HG02571 (cell line): ENCODE measurements around the gene ABCD4.
"Not testable (repeated sequence)": the region's sequence is repeated elsewhere in the genome, so short reads cannot be mapped to it uniquely, and the experiment has no call there.

Source experiments
- ATAC-seq: cut with Tn5 transposase; IDR thresholded peaks from one replicate; pipeline ENCODE4 v1.9.1; 2021; ENCODE audit warnings: mild to moderate bottlenecking, moderate library complexity; ENCODE audit not compliant: unreplicated experiment

The ABCD4 gene

DNA sequence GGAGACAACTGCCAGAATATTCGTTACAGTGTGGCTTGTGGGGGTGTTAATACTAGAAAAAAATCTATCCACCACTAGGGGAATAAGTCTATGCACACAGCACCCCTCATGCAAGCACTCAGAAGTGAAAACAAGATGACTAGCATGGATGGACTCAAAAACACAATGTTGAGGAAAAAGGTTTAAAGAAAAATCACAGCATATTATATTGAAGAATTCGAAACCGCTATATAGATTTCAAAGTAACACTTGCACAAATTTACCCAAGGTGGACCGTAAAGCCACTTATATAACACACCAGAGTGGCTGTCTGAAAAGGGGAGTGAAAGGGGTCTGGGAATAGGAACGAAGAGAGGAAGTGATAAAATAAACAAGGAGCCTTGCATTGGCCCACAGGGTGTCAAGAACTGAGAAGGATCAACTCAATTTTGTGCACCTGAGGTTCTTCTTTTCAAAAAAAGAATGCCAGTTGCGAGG is 544 bp downstream of the ABCD4 start:
- ATAC-seq: no peak

GRCh38 chr14:74301594-74302151 is 1.1 kb downstream of the ABCD4 start:
- no peak for ATAC-seq

GRCh38 chr14:74299061-74299545 is 3.6 kb downstream of the ABCD4 start:
- ATAC-seq: no peak

- ATAC-seq: no peak
Measured at GRCh38 chr14:74297986-74298385, 4.7 kb downstream of the ABCD4 start.

- ATAC-seq: no peak
Measured at GRCh38 chr14:74296037-74296467, 6.7 kb downstream of the ABCD4 start.

- ATAC-seq: no peak
Measured at GRCh38 chr14:74293606-74294005, 9.1 kb downstream of the ABCD4 start.

DNA sequence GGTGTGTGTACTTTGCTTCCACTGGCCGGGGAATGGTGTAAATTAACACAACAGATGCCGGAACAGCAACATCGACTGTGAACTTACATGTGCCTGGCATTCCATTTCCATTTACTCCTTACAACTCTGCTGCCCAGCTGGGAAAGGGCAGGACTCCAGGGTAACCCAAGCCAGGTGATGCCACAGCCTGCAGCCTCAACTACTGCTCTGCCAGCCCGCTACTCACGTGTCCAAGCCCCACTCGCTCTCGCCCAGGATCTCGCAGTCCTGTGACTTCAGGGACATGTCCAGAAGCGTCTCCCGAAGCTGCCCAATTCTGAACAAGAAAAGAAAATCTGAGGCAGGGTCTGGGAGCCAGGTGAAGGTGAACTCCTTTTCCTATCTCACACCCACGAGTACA is 10.7 kb downstream of the ABCD4 start:
- ATAC-seq: no peak

DNA sequence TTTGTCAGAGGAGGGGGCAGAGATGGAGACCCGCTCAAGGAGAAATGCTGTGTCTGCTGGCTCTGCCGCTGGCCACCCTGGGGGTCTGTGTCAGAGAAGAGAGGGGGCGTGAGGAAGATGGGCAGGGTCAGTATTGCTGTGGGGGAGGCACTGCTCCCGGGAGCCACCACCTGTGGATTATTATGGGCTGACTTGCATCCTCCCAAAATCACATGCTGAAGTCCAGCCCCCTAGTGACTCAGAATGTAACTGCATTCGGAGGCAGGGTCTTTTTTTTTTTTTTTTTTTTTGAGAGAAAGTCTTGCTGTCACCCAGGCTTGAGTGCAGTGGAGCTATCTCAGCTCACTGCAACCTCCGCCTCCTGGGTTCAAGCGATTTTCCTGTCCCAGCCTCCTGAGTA is 12.3 kb downstream of the ABCD4 start:
- ATAC-seq: no peak

DNA sequence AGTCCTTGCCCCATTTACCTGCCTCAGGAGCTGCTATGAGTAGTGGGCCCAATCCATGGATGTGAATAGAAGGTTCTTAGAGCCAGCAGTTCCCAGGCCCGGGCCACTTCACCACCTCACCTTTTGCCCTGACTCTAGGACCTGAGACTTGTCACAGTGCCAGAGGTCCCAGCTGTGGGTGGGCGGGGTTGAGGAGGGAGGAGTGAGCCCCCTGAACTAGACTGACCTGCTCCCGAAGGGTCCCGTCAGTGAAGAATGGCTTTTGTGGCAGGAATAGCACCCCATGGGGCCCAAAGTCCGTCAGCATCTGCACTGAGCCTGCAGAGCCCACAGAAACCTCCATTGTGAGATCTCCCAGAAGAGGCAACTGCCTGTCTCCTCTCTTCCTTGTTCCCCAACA is 12.9 kb downstream of the ABCD4 start:
- no peak for ATAC-seq

- ATAC-seq: no peak
Measured at GRCh38 chr14:74286736-74287135, 16.0 kb downstream of the ABCD4 start.

- ATAC-seq: no peak
Measured at GRCh38 chr14:74281069-74281468, 21.7 kb downstream of the ABCD4 start.

- ATAC-seq: no peak
Measured at GRCh38 chr14:74278080-74278479, 24.7 kb downstream of the ABCD4 start.

GRCh38 chr14:74275241-74275841 is 27.4 kb downstream of the ABCD4 start:
- ATAC-seq: no peak

DNA sequence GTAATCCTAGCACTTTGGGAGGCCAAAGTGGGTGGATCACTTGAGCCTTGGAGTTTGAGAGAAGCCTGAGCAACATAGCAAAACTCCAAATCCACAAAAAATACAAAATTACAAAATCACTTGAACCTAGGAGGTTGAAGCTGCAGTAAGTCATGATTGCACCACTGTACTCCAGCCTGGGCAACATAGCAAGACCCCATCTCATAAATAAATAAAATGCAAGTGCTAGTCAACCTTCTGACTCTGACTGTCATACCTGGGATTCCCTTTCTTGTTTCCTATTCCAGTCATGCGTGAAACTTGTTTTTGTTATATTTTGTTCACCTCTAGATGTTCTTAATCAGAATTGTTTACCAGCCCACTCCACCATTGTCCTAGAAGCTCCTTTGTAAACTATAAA is 31.4 kb downstream of the ABCD4 start:
- ATAC-seq: no peak

GRCh38 chr14:74270382-74271177 is 32.2 kb downstream of the ABCD4 start:
- not testable (repeated sequence) for ATAC-seq

DNA sequence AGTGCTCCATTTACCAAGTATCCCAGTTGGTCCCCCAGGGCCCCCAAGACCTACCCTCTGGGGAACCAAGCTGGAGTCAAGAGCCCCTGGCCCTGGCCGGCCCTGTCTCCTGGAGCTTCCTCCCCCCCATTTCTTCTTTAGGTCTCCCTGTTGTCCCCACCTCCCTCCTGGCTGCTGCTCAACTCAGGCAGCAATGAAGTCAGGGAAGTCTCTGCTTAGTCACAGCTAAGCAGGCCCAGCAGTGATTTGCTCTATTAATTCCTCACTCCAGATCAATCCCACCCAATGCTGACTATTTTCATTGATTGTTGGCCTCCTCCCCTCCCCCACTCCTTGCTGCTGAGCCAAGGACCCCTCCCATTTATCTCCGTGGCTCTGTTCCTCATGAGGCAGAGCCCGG is 35.1 kb downstream of the ABCD4 start:
- no peak for ATAC-seq

DNA sequence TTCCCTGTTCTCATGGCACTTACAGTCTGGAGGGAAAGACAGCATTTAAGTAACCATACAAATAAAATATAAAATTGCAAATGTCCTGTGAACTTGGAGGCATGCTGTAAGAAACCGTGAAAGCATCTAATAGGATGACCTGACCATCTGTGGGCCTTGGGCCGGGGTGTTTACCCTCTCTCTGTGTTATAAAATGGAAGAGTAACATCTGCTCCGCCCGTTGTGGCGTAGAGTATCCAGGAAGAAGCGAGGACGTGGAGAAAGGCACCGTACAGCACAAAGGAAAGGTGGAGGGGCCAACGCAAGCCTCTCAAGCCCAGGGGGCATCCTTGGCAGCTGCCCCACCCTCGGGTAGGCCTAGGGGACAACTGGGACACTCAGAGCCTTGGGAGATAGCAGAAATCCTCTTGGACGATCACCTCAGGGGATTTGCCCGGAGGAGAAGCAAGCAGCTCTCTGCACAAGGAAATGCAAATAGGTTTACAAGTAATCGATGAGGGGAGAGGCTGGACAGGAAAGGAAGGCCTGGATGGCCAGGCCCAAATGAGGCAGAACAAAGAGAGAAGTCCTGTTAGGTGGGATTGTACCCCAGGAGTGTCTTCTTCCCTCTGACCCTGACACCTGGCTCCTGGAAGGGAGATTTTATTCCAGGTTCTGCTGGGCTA is 37.3 kb downstream of the ABCD4 start:
- ATAC-seq: no peak

GRCh38 chr14:74263921-74264320 is 38.8 kb downstream of the ABCD4 start:
- ATAC-seq: no peak

GRCh38 chr14:74263181-74263580 is 39.6 kb downstream of the ABCD4 start:
- ATAC-seq: no peak

GRCh38 chr14:74262076-74262475 is 40.7 kb downstream of the ABCD4 start:
- no peak for ATAC-seq

DNA sequence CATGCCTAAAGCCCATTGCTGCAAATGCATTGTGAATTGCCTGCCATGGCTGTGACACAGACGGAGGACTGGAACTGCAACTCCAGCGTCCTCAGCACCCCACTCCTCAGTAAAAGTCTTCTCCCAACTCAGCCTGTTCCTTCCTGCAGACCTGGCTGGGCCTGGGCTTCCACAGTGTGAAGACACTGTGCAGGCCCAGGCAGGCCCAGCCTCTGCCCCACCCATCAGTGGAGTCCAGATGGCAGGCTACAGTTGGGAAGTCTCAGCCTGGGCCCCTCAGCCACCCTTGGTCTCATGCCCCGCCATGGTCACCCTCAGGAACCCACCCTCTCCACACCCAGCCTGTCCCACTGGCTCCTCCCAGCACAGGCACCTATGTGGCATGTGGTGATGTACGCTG is 41.4 kb downstream of the ABCD4 start:
- no peak for ATAC-seq
